ENCODE results near the gene KCNG1.
A peak's percentile ranks its signal among the peaks of the same experiment; 100 is the strongest.

- TF ChIP-seq CTCF (IDR thresholded peaks at IDR 0.05) (peak in 1 of 6 experiments; percentile 5), POLR2A (IDR thresholded peaks at IDR 0.05) (peak in 3 of 4 donors; percentile 54 to 83 (median 70))
These were observed 64.9 kb downstream of the KCNG1 start, which contains the start of gene DPM1 for GRCh38 chr20:50957798-50958614.

All from esophagus squamous epithelium (tissue), 4 donors.